Measurements from ENCODE around the gene LPA.
"Not testable (repeated sequence)": the region's sequence is repeated elsewhere in the genome, so short reads cannot be mapped to it uniquely, and the experiment has no call there.

Gene LPA

GRCh38 chr6:160664198-160664597 is at the start of gene LPA:
TSS of gene LPA (minus strand) at chr6:160664275. CDS start at chr6:160664214, 61 bp downstream.
- DNase-seq (ENCODE audit: low spot score) = not testable (repeated sequence)

- DNase-seq (ENCODE audit: low spot score) = not testable (repeated sequence)
Measured at GRCh38 chr6:160708993-160709392, 44.9 kb upstream of the LPA start.

GRCh38 chr6:160704688-160705087 is 40.6 kb upstream of the LPA start:
- DNase-seq (ENCODE audit: low spot score) = not testable (repeated sequence)

- not testable (repeated sequence) for DNase-seq (ENCODE audit: low spot score)
Measured at GRCh38 chr6:160701918-160702680, 38.0 kb upstream of the LPA start, which contains the start of gene PLG. TSS of gene PLG (plus strand) at chr6:160702244. CDS start at chr6:160702305, 61 bp downstream.

GRCh38 chr6:160697826-160698225 is 33.8 kb upstream of the LPA start:
- DNase-seq (ENCODE audit: low spot score) = no peak

GRCh38 chr6:160696884-160697283 is 32.8 kb upstream of the LPA start:
- DNase-seq (ENCODE audit: low spot score) = not testable (repeated sequence)

- DNase-seq (ENCODE audit: low spot score) = not testable (repeated sequence)
Measured at GRCh38 chr6:160695622-160696021, 31.5 kb upstream of the LPA start.

- not testable (repeated sequence) for DNase-seq (ENCODE audit: low spot score)
Measured at GRCh38 chr6:160695025-160695424, 30.9 kb upstream of the LPA start.

- no peak for DNase-seq (ENCODE audit: low spot score)
Measured at GRCh38 chr6:160692369-160692959, 28.4 kb upstream of the LPA start.

GRCh38 chr6:160691617-160692016 is 27.5 kb upstream of the LPA start:
- DNase-seq (ENCODE audit: low spot score) = no peak

GRCh38 chr6:160690458-160690857 is 26.4 kb upstream of the LPA start:
- DNase-seq (ENCODE audit: low spot score) = no peak

GRCh38 chr6:160685762-160686450 is 21.8 kb upstream of the LPA start:
- no peak for DNase-seq (ENCODE audit: low spot score)

- DNase-seq (ENCODE audit: low spot score) = not testable (repeated sequence)
Measured at GRCh38 chr6:160685101-160685761, 21.2 kb upstream of the LPA start.

GRCh38 chr6:160679402-160679769 is 15.3 kb upstream of the LPA start:
- DNase-seq (ENCODE audit: low spot score) = no peak

GRCh38 chr6:160678744-160679401 is 14.8 kb upstream of the LPA start:
- no peak for DNase-seq (ENCODE audit: low spot score)

GRCh38 chr6:160678230-160678629 is 14.2 kb upstream of the LPA start:
- DNase-seq (ENCODE audit: low spot score) = no peak

GRCh38 chr6:160676418-160676817 is 12.3 kb upstream of the LPA start:
- not testable (repeated sequence) for DNase-seq (ENCODE audit: low spot score)

- DNase-seq (ENCODE audit: low spot score) = no peak
Measured at GRCh38 chr6:160668589-160668988, 4.5 kb upstream of the LPA start.

GRCh38 chr6:160667639-160668481 is 3.8 kb upstream of the LPA start:
- DNase-seq (ENCODE audit: low spot score) = peak; percentile 9

- no peak for DNase-seq (ENCODE audit: low spot score)
Measured at GRCh38 chr6:160662842-160663241, 1.2 kb downstream of the LPA start.

- DNase-seq (ENCODE audit: low spot score) = no peak
Measured at GRCh38 chr6:160662429-160662828, 1.6 kb downstream of the LPA start.
